Measurements from ENCODE around the gene UCHL3.

UCHL3 gene

DNA sequence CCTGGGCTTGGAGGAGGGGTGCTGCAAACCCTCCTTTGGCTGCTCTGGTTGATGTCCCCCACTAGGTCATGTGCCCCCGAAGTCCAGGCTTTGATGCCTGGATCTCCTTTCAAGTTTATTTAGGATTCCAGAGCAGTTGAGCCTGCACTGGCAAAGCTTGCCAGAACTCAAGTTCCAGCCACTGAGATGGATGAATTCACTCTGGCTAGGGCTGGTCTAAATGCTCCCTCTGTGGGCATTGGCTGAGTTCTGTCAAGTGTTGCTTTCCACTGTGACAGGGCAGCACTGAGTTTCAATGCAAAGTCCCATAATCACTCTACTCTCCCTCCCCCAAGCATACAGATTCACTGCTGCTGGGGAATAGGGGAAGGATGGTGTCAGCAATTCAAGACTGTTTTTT lies 68.7 kb downstream of the UCHL3 start:
- DNase-seq (ENCODE audit: low read depth in 2 of 2) = no peak
- no peak for TF ChIP-seq CTCF (IDR thresholded peaks at IDR 0.05; ENCODE audit: low read depth, low read length)

GRCh38 chr13:75620020-75620419 lies 70.4 kb downstream of the UCHL3 start:
- TF ChIP-seq CTCF (IDR thresholded peaks at IDR 0.05; ENCODE audit: low read depth, low read length) = no peak

More for the DNA sequence above, 68.7 kb downstream of the UCHL3 start:
- no peak overlapping the region for H3K4me3 ChIP-seq (replicated peaks in 1 of 2; ENCODE audit: low read depth in 2 of 2, low read length in 2 of 2)

DNA sequence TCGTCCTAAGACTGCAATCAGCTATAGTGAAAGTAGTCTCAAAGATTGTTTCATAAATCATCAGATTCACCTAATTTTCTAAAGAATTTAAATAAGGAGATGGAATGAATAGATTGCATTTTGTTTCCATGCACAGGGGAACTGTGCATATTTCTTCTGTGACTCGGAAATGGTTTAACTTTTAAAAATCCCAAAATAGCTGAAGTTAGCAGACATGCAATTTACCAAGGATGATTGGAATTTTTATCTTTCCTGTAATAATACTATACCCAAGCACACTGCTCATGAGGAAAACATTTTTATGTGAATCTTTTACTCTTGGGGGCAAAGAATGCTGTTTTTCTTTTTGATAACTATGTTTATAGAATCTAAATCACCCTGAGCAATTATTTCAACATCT lies 71.6 kb downstream of the UCHL3 start:
- no peak overlapping the region for H3K4me3 ChIP-seq (replicated peaks in 1 of 2; ENCODE audit: low read depth in 2 of 2, low read length in 2 of 2)
- TF ChIP-seq CTCF (IDR thresholded peaks at IDR 0.05; ENCODE audit: low read depth, low read length) = no peak

More at GRCh38 chr13:75620020-75620419, 70.4 kb downstream of the UCHL3 start:
- no peak overlapping the region for H3K4me3 ChIP-seq (replicated peaks in 1 of 2; ENCODE audit: low read depth in 2 of 2, low read length in 2 of 2)
- peak in 1 of 2 donors; percentile 35 for DNase-seq (ENCODE audit: low read depth in 2 of 2)

GRCh38 chr13:75628801-75629200 lies 79.2 kb downstream of the UCHL3 start:
- DNase-seq (ENCODE audit: low read depth in 2 of 2) = no peak
- TF ChIP-seq CTCF (IDR thresholded peaks at IDR 0.05; ENCODE audit: low read depth, low read length) = no peak
- H3K4me3 ChIP-seq (replicated peaks in 1 of 2; ENCODE audit: low read depth in 2 of 2, low read length in 2 of 2) = no peak overlapping the region

More for the DNA sequence above, 71.6 kb downstream of the UCHL3 start:
- peak; percentile 52 to 78 for DNase-seq (ENCODE audit: low read depth in 2 of 2)

- TF ChIP-seq CTCF (IDR thresholded peaks at IDR 0.05; ENCODE audit: low read depth, low read length) = no peak
- peak; percentile 85 to 87 for DNase-seq (ENCODE audit: low read depth in 2 of 2)
- H3K4me3 ChIP-seq (replicated peaks in 1 of 2; ENCODE audit: low read depth in 2 of 2, low read length in 2 of 2) = no peak overlapping the region
Observed at GRCh38 chr13:75633285-75633684, 83.7 kb downstream of the UCHL3 start.

- TF ChIP-seq CTCF (IDR thresholded peaks at IDR 0.05; ENCODE audit: low read depth, low read length) = no peak
- peak overlapping the region; percentile 31 to 88 for H3K4me3 ChIP-seq (replicated peaks in 1 of 2; ENCODE audit: low read depth in 2 of 2, low read length in 2 of 2)
- DNase-seq (ENCODE audit: low read depth in 2 of 2) = peak in 1 of 2 donors; percentile 26
Observed at GRCh38 chr13:75635101-75635827, 85.7 kb downstream of the UCHL3 start.
